IMR-90 (cell line): Measurements from ENCODE around the gene FAM199X.

Experiments used
- BHLHE40 ChIP-seq: fragments of 150-350 bp; IDR thresholded peaks from 2 replicates; pipeline ENCODE4 v1.6.1; 2016; ENCODE audit warnings: mild to moderate bottlenecking, low read depth, low read length
- CEBPB ChIP-seq: IDR thresholded peaks from 2 replicates; pipeline ENCODE4 v1.6.1; 2012; ENCODE audit warnings: low read depth, low read length, improper control_type of control experiment
- CTCF ChIP-seq: conservative IDR thresholded peaks from 2 replicates; pipeline ENCODE4 v1.5.1; 2012; ENCODE audit warnings: mild to moderate bottlenecking, low read depth, low read length, improper control_type of control experiment
- MAZ ChIP-seq: IDR thresholded peaks from 2 replicates; pipeline ENCODE4 v1.6.1; 2012; ENCODE audit warnings: low read depth, mild to moderate bottlenecking, low read length, improper control_type of control experiment, moderate library complexity, borderline replicate concordance
- POLR2A ChIP-seq: IDR thresholded peaks from 2 replicates; pipeline ENCODE4 v1.6.1; 2012; ENCODE audit warnings: mild to moderate bottlenecking, low read depth, low read length
- RCOR1 ChIP-seq: IDR thresholded peaks from 2 replicates; pipeline ENCODE4 v1.6.1; 2012; ENCODE audit warnings: mild to moderate bottlenecking, low read length, improper control_type of control experiment; ENCODE audit not compliant: insufficient replicate concordance
- RFX5 ChIP-seq: IDR thresholded peaks from 2 replicates; pipeline ENCODE4 v1.8.0; 2012; ENCODE audit warnings: low read depth, mild to moderate bottlenecking, low read length, moderate library complexity

- TF ChIP-seq RCOR1 = no peak
- no peak for TF ChIP-seq CTCF
- no peak for TF ChIP-seq BHLHE40
- TF ChIP-seq MAZ = no peak
- no peak for TF ChIP-seq RFX5
- no peak for TF ChIP-seq CEBPB
- no peak for TF ChIP-seq POLR2A
Observed at GRCh38 chrX:104173841-104174240, 7.6 kb downstream of the FAM199X start.
